GM12872 (cell line): ENCODE results near the gene NTN4.

Experiments
- CTCF ChIP-seq: IDR thresholded peaks from 3 replicates; pipeline ENCODE4 v1.5.1; 2011; ENCODE audit warnings: low read depth, mild to moderate bottlenecking, low read length, moderate library complexity; ENCODE audit not compliant: insufficient read depth

Gene NTN4

GRCh38 chr12:95625012-95625411 is 165.6 kb downstream of the NTN4 start:
- TF ChIP-seq CTCF, result no peak

DNA sequence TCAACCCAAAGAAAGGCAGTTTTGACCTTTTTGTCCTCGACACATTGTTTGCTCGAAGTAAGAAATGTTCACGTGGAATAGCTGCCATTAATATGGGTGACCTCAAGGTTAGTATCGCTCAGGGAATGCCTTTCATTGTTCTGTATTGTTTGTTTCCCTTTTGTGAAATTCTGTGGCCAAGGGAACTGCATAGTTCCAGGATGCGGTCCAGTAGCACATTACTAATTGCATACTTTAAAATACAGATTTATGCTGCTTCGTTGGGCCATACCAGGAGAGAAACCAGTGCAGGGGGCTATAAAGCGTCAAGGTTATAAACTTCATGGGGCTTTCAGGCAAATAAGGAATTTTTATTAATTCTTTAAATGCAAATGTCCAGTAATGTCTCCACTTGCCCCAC is 166.0 kb downstream of the NTN4 start:
- TF ChIP-seq CTCF, result no peak

GRCh38 chr12:95623554-95624170 is 166.9 kb downstream of the NTN4 start:
- TF ChIP-seq CTCF, result peak; percentile 82

- TF ChIP-seq CTCF, result no peak
Measured at GRCh38 chr12:95622879-95623278, 167.7 kb downstream of the NTN4 start.

DNA sequence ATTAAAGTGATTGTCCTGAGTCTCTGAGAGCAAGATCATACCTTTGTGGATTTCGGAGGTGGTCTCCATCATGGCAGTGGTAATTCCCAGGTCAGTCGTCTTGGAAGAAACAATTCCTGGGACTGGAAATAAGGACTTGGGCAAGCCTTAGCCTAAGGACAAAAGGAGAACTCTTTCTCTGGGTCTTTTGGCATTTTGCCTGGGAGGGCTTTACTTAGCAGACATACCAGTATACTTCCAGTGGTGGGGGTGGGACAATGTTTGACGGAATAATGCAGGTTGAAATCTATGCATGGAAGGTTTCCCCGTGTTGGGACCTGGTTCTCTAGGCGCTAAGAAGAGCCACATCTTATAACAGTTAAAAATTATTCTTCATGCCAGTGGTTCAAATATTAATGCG is 168.8 kb downstream of the NTN4 start:
- no peak for TF ChIP-seq CTCF

- TF ChIP-seq CTCF, result no peak
Measured at GRCh38 chr12:95620171-95620570, 170.4 kb downstream of the NTN4 start.

- TF ChIP-seq CTCF, result no peak
Measured at GRCh38 chr12:95615749-95616148, 174.8 kb downstream of the NTN4 start.
